ENCODE data around the gene TMPRSS6.

The TMPRSS6 gene

DNA sequence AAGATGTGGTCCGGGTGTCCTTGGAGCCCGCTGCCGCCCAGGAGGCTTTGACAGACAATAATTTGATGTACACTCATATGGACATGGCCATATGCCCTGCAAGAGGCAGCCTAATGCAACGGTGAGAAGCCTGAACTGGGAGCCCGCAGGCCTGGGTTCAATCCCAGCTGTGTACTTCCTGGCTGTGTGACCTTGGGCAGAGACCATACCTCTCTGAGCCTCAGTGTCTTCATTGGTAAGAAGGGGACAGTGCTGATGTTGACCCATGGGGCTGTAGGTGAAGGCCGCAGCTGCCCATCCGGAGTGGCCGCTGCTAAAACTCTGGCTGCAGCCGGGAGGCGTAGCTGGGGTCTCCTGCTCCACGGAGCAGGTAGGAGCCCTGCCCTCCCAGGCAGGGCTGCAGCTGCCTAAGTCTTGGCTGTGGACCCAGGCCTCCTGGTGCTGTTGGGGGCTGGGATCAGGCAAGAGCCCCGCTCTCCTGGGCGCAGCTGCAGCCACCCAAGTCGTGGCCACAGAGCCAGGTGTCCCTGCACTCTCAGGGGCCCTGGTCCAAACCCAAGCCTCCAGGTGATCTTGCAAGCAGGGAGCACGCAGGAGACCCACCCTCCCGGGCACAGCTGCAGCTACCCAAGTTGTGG lies 31.3 kb upstream of the TMPRSS6 start:
- no peak for DNase-seq (ENCODE audit: low read depth)

- no peak for DNase-seq (ENCODE audit: low read depth)
Measured at GRCh38 chr22:37139762-37140161, 30.2 kb upstream of the TMPRSS6 start.

DNA sequence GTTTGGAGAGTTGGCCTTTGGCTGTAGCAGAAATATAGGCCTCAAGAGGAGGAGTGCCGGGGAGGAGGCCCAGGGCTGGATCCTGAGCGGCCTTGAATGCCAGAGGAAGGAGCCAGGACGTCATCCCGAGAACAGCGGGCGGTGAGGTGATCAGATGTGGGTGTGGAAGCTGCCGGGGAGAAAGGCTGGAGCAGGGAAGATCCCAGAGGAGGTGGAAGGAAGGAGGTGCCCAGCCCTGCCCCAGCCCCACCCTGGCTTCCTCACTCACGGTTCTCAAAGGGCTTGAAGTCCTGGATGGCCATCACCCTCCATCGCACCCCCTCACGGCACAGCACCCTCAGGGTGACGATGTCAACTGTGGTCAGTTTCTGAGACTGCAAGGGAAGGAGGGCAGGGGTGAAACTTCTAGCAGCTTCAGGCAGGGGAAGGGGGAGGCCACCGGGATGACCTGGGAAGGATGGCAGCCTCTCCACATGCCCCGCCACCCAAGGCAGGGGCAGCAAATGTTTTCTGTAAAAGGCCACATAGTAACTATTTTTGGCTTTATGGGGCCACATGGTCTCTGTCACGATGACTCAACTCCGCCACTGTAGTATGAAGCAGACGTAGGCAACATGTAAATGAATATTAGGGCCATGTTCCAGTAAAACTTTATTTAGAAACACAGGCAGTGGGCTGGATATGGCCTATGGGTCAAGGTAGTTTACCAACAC lies 29.5 kb upstream of the TMPRSS6 start:
- DNase-seq (ENCODE audit: low read depth): no peak

DNA sequence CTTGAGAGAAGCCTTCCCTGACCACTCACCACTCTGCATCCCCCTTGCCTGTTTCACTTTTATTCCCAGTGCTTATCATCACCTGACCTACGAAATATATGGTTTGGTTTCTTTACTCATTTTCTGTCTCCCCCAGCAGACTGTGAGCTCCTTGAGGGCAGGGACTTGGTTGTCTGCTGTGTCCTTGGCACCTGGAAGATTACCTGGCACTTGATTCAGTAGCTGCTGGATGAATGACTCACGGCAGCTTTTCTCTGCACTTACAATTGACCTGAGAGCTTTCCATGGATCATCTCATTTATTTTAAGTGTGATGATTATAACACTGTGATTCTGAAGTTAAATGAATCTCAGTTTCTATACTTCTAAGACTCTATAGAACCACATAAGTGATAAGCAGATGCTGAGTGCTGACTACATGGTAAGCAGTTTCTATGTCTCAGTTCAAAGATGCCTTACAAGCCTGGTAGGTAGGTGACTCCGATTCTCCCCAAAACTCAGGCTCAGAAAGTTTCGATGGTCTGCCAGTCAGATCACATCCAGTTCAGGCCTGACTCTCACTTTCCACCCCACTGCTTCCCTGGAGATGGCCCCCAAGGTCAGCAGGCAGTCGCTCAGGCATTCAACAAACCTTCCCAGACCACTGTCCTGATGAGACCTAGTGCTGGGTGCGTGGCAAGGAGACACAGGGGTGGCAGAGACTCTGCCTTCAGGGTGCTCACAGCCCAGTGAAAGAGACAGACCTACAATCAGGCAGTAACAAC lies 28.6 kb upstream of the TMPRSS6 start:
- no peak for DNase-seq (ENCODE audit: low read depth)

DNA sequence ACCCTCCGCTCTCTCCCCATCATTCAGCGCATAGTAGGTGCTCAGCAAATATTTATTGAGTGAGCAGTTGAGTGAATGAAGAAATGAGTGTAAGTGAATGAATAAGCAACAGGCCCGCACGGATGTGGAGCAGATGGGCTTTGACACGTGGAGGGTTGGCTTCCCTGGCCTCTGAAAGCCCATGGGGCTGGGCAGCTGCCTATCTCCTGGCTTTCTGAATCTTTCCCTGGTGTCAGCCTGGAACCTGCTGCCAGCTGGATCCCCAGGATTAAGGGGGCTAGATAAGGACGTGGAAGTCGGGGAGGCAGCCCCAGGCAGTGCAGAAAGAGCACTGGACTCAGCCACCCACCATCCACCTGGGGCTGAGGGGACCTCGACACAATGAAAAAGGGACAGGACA lies 27.6 kb upstream of the TMPRSS6 start:
- no peak for DNase-seq (ENCODE audit: low read depth)

- DNase-seq (ENCODE audit: low read depth): no peak
Measured at GRCh38 chr22:37135023-37135422, 25.5 kb upstream of the TMPRSS6 start.

GRCh38 chr22:37133304-37134018 lies 23.9 kb upstream of the TMPRSS6 start:
- no peak for DNase-seq (ENCODE audit: low read depth)

DNA sequence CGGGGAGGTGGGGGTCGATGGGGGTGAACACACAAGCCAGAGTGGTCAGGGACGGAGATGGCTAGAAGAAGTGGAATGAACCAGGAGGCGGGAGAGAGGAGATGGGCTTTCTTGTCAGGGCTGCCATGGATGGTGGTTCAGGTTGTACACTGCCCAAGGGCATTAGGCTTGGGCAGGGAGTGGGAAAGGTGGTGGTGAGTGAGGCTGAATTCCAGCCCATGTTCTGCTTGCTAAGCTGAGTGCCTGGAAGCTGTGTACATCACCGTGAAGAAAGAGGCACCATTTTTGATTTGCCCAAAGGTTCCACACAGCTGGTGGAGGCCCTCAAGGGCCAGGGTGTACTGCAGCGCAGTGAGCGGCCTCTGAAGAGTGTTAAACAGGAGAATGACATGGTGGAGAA lies 23.3 kb upstream of the TMPRSS6 start:
- DNase-seq (ENCODE audit: low read depth): no peak

- DNase-seq (ENCODE audit: low read depth): no peak
Measured at GRCh38 chr22:37129866-37130441, 20.4 kb upstream of the TMPRSS6 start.

DNA sequence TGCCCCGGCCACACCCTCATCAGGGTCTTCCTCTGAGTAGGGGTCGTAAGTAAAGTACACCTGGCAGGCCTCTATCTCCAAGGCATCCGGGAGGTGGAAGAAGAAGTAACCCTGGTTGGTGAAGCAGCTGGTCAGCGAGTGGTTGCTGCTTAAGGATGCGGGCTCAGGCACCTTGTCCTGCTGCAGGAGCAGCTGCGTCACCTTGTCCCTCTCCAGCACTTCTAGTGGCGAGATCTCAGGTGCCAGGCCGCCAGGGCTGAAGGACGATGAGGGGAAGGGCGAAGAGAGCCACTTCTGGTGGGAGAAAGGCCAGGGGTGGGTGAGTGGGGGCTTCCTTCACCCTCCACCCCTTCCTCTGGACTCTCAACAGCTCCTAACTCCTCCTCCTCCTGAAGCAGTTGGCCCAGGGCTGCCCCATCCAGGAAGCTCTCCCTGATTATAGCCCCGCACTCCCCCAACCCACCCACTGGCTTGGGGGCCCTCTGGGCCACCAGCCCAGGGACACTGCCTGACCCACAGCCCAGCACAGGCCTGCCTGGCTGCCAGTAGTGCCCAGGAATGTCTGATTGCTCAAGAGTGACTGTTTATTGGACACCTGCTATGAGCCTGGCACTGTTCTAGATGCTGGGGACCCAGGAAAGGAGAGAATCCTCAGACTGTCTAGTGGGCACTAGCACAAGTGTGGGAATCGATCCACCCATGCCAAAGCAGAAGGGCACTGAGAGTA lies 19.2 kb upstream of the TMPRSS6 start:
- no peak for DNase-seq (ENCODE audit: low read depth)

- no peak for DNase-seq (ENCODE audit: low read depth)
Measured at GRCh38 chr22:37127350-37127878, 17.9 kb upstream of the TMPRSS6 start.

DNA sequence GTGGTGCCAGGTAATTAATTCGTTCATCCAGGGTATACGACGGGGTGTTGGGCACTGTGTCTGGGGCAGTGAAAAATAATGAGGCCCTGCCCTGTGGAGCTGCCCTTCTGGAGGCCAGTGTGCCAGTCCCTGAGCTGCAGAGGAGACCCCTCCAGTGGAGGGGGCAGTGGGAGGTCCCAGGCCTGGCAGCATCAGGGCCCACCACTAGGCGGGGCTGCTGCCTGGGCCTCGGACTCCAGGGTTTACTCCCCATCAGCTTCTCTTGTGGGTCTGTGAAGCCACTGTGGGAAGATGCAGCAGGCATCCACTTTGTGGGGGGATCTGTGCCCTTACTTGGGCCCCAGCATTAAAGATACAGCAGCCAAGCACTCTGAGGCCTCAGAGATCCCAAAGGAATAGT lies 17.4 kb upstream of the TMPRSS6 start:
- no peak for DNase-seq (ENCODE audit: low read depth)

- no peak for DNase-seq (ENCODE audit: low read depth)
Measured at GRCh38 chr22:37126383-37126782, 16.9 kb upstream of the TMPRSS6 start.

- DNase-seq (ENCODE audit: low read depth): no peak
Measured at GRCh38 chr22:37123649-37124048, 14.1 kb upstream of the TMPRSS6 start.

DNA sequence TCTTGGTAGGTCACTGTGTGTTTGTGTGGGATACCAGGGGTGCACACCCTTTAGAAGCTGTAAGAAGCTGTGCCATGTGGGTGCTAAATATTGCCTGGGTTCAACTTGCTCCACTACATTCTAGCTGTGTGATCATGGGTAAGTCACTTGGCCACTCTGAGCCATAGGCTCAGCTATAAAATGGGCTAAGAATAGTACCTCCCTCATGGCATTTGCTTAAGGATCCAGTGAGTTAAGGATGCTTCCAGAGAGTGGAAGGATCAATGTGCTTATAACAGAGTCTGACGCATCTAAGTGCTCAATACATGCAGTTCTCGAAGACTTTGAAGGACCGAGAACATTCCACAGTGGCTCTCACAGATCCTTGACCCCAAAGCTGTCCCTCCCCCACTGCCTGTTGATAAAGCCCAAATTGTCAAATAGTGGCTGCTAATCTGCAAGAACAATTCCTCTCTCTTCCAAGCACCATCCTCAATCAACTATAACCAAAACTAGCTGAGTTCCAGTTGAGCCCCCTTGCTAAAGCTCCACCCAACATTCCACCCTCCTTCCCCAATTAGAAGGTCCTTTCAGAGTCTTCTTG lies 13.2 kb upstream of the TMPRSS6 start:
- DNase-seq (ENCODE audit: low read depth): no peak

DNA sequence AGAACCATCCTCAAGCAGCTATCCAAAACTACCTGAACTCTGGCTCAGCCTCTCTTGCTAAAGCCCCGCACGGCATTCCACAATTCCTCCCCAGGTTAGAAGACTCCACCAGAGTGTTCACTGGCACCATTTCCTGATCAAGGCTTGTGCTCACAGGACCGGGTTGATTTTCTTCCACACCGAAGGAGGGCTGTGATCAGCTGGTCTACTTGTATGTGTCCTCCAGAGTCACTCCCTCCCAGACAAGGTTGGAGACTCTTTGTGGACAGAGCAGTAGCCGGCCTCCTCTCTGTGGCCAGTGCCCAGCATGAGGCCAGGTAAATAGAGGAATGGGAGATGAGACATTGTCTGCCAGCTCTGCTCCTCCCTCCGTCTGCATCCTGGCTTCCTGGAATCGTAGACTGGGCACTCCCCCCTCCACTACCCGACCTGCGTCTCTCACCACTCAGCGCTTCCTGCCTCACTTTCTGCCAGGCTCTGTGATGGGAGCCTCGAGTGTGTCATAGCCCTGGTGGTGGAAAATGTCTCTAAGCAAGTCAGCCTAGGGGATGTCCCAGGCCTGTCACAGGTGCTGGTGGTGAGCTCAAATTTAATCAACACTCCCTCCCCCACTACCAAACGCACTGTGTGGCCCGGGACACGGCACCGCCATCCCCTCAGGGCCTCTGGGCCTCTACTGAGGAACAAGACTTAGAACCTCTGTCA lies 12.5 kb upstream of the TMPRSS6 start:
- DNase-seq (ENCODE audit: low read depth): peak; percentile 93

- DNase-seq (ENCODE audit: low read depth): no peak
Measured at GRCh38 chr22:37120569-37121340, 11.2 kb upstream of the TMPRSS6 start.

GRCh38 chr22:37119872-37120271 lies 10.4 kb upstream of the TMPRSS6 start:
- no peak for DNase-seq (ENCODE audit: low read depth)

DNA sequence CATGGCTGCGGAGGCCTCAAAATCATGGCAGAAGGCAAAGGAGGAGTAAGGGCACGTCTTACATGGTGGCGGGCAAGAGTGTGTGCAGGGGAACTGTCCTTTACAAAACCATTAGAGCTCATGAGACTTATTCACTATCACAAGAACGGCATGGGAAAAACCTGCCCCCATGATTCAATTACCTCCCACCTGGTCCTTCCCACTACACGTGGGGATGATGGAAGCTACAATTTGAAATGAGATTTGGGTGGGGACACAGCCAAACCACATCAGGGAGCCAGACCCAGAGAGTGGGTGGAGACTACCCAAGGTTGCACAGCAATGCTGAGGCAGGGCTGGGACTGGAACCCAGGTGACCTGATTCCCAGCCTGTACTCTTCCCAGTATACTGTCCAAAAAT lies 8.6 kb upstream of the TMPRSS6 start:
- DNase-seq (ENCODE audit: low read depth): no peak
